ENCODE measurements around the gene KIF26B.

GRCh38 chr1:245258271-245258920 is 103.6 kb downstream of the KIF26B start:
- TF ChIP-seq YY1 (IDR thresholded peaks at IDR 0.05; ENCODE audit: insufficient read depth, insufficient read length) (no peak), ZNF274 (IDR thresholded peaks at IDR 0.05; ENCODE audit: low read depth, low read length) (no peak)

Measured in NT2/D1 (cell line).